A549 (cell line): ENCODE data around the gene PPP2R3A.

Experiments
- BCL3 ChIP-seq: fragments of >200 bp; sonication (Bioruptor Twin); formaldehyde crosslinking; IDR thresholded peaks from 3 replicates; pipeline ENCODE4 v1.6.1; 2016
- BHLHE40 ChIP-seq: IDR thresholded peaks from 2 replicates; pipeline ENCODE4 v1.6.1; 2012; ENCODE audit warnings: low read depth, low read length, inconsistent platforms
- CEBPB ChIP-seq, 2 experiments: fragments of >200 bp in 1 of 2; sonication (Bioruptor Twin) in 1 of 2; formaldehyde crosslinking in 1 of 2; IDR thresholded peaks; 2 replicates each; pipeline ENCODE4 v1.6.1; 2012 to 2016
- CHD2 ChIP-seq: fragments of 150-350 bp; IDR thresholded peaks from 2 replicates; pipeline ENCODE4 v1.6.1; 2014; ENCODE audit warnings: low read length; ENCODE audit not compliant: partially characterized antibody
- CTCF ChIP-seq: fragments of >200 bp; sonication (Bioruptor Twin); formaldehyde crosslinking; IDR thresholded peaks from 3 replicates; pipeline ENCODE4 v1.5.1; 2016
- EP300 ChIP-seq, 2 experiments: fragments of >200 bp; sonication (Bioruptor Twin); formaldehyde crosslinking; IDR thresholded peaks; 2 replicates in 1 of 2; 3 replicates in 1 of 2; pipeline ENCODE4 v1.6.1; 2016 to 2017
- HDAC2 ChIP-seq: fragments of 200-600 bp; sonication (generic); IDR thresholded peaks from 2 replicates; pipeline ENCODE4 v1.6.1; 2016
- HES2 ChIP-seq: fragments of >200 bp; sonication (Bioruptor Twin); formaldehyde crosslinking; IDR thresholded peaks from 2 replicates; pipeline ENCODE4 v1.6.1; 2016
- HOXA7 ChIP-seq: fragments of 250-450 bp; sonication (Bioruptor Pico); IDR thresholded peaks from 2 replicates; pipeline ENCODE4 v1.5.0; 2020; ENCODE audit warnings: mild to moderate bottlenecking, moderate library complexity
- JUN ChIP-seq, 2 experiments: fragments of >200 bp; sonication (Bioruptor Twin); formaldehyde crosslinking; IDR thresholded peaks; 2 replicates in 1 of 2; 3 replicates in 1 of 2; pipeline ENCODE4 v1.6.1; 2016 to 2017
- POLR2A ChIP-seq: IDR thresholded peaks from 2 replicates; pipeline ENCODE4 v1.6.1; 2012; ENCODE audit warnings: mild to moderate bottlenecking, low read length
- RAD21 ChIP-seq, 2 experiments: fragments of >200 bp in 1 of 2; sonication (Bioruptor Twin) in 1 of 2; formaldehyde crosslinking in 1 of 2; IDR thresholded peaks in 1 of 2; conservative IDR thresholded peaks in 1 of 2; 2 replicates in 1 of 2; 3 replicates in 1 of 2; pipeline ENCODE4 v1.6.1; 2012 to 2018; ENCODE audit warnings: inconsistent platforms in 1 of 2
- REST ChIP-seq: fragments of 200-600 bp; sonication (generic); IDR thresholded peaks from 2 replicates; pipeline ENCODE4 v1.6.1; 2016; ENCODE audit warnings: antibody characterized with exemption, mild to moderate bottlenecking, moderate library complexity
- TFCP2L1 ChIP-seq: fragments of 250-450 bp; sonication (Bioruptor Pico); IDR thresholded peaks from 2 replicates; pipeline ENCODE4 v1.5.0; 2021; ENCODE audit warnings: mild to moderate bottlenecking

- TF ChIP-seq POLR2A (no peak), EP300 (IDR thresholded peaks at IDR 0.05) (no peak), CTCF (no peak), BCL3 (no peak), JUN (IDR thresholded peaks at IDR 0.05) (no peak), BHLHE40 (no peak), RAD21 (conservative IDR thresholded peaks at IDR 0.05 in 1 of 2, IDR thresholded peaks at IDR 0.05 in 1 of 2) (no peak), HOXA7 (CRISPR knock-in tag) (no peak), CEBPB (IDR thresholded peaks at IDR 0.05) (no peak), HES2 (no peak), REST (no peak), TFCP2L1 (CRISPR knock-in tag) (no peak), CHD2 (no peak), HDAC2 (no peak)
These were observed 140.6 kb downstream of the PPP2R3A start for GRCh38 chr3:136106101-136106500.
